Left cardiac atrium (tissue), 4 donors: ENCODE data around the gene CFAP251. TPM values are rescaled to one million over a fixed set of nuclear protein-coding genes. Genes with fewer than 3 reads are reported as not detected.
A peak's percentile ranks its signal among the peaks of the same experiment; 100 is the strongest.
"Not testable (repeated sequence)": the region's sequence is repeated elsewhere in the genome, so short reads cannot be mapped to it uniquely, and the experiment has no call there.

ENCODE experiments used
- ATAC-seq, 2 donors: fragments of 200-7000 bp; cut with Tn5 transposase; one replicate each; pipeline ENCODE4 v1.9.1; 2020; ENCODE audit warnings: mild to moderate bottlenecking in 2 of 2, moderate library complexity in 2 of 2
- DNase-seq: peaks from one replicate; pipeline ENCODE4 v3.0.0-alpha.2; 2020
- intact Hi-C, 2 donors: fragments of 100-400 bp; cut with DNase I; formaldehyde crosslinking; loops; one replicate each; pipeline versions ENCODE4 v1.14.1 to v1.15.1; 2022 to 2023
- long read RNA-seq: library from polyadenylated mRNA; unstranded; transcript quantifications from one replicate; pipeline ENCODE4 v2.0.0, GENCODE V29; 2021
- total RNA-seq, 2 donors: library from RNA; stranded (reverse); fragmentation: NEBNext Ultra II Directional; extraction: Animal tissue kit (Norgen Biotek cat#: 25700); gene quantifications; one replicate each; pipeline ENCODE4 v1.2.1, GENCODE V29; 2021
- donor health status: DM: no; HTN: yes; CAD: no.
- donor health status: DM: no; HTN: yes; CAD: no; lungs with severe emphysema.
- donor health status: DM: yes; HTN: yes; CAD: no.
- donor health status: Dilated cardiomyopathy.

Gene CFAP251
- 1 to 10 TPM in 1 of 2 donors, under 1 TPM in 1; 0.77 to 1.3 TPM for total RNA-seq
- long read RNA-seq, partial matches to known transcripts: 1 of 1 reads
- long read RNA-seq, other reads (novel, unspliced or antisense): 0 of 1 reads

GRCh38 chr12:121917950-121918678, at the start of gene CFAP251:
TSS of gene CFAP251 (plus strand) at chr12:121918592. CDS start at chr12:121921306, 2,714 bp downstream.
- intact Hi-C loops: loop anchor here (5.0 to 10.0 kb wide), 2 partner anchors 114 to 207 kb away; no protein-coding TSS in a partner anchor
- peak; percentile 99 for DNase-seq
- ATAC-seq: peak; percentile 95 to 98

GRCh38 chr12:121869229-121869628, 49.2 kb upstream of the CFAP251 start:
- intact Hi-C loops, ATAC-seq, DNase-seq: not testable (repeated sequence)

- ATAC-seq (no peak), DNase-seq (no peak)
- intact Hi-C loops: no loop called here
Measured at GRCh38 chr12:121871467-121871866, 46.9 kb upstream of the CFAP251 start.

- intact Hi-C loops: no loop called here
- ATAC-seq (peak; percentile 30 to 89), DNase-seq (peak; percentile 55)
Measured at GRCh38 chr12:121872546-121873215, 45.7 kb upstream of the CFAP251 start.

- intact Hi-C loops: no loop called here
- DNase-seq (peak; percentile 35), ATAC-seq (peak; percentile 74)
Measured at GRCh38 chr12:121873216-121873569, 45.2 kb upstream of the CFAP251 start.

- intact Hi-C loops: no loop called here
- DNase-seq (no peak), ATAC-seq (no peak)
Measured at GRCh38 chr12:121874071-121874470, 44.3 kb upstream of the CFAP251 start.

- DNase-seq (no peak), ATAC-seq (no peak)
- intact Hi-C loops: no loop called here
Measured at GRCh38 chr12:121875582-121875981, 42.8 kb upstream of the CFAP251 start.

- ATAC-seq, DNase-seq, intact Hi-C loops: not testable (repeated sequence)
Measured at GRCh38 chr12:121876080-121876447, 42.3 kb upstream of the CFAP251 start.

GRCh38 chr12:121883315-121883660, 35.1 kb upstream of the CFAP251 start:
- DNase-seq (no peak), ATAC-seq (no peak)
- intact Hi-C loops: loop anchor here in 1 of 2 donors (10.0 kb wide), 1 partner anchor 58 kb away; no protein-coding TSS in a partner anchor

GRCh38 chr12:121885129-121885528, 33.3 kb upstream of the CFAP251 start:
- intact Hi-C loops: loop anchor here in 1 of 2 donors (10.0 kb wide), 1 partner anchor 60 kb away; no protein-coding TSS in a partner anchor
- ATAC-seq, DNase-seq: not testable (repeated sequence)

GRCh38 chr12:121888083-121888477, 30.3 kb upstream of the CFAP251 start:
- DNase-seq: no peak
- no peak for ATAC-seq
- intact Hi-C loops: loop anchor here (2.0 to 10.0 kb wide), 2 partner anchors 63 to 93 kb away; no protein-coding TSS in a partner anchor

GRCh38 chr12:121888478-121889273, 29.7 kb upstream of the CFAP251 start, which contains the start of gene PSMD9:
TSS of gene PSMD9 (plus strand) at chr12:121888790. CDS start at chr12:121888857, 67 bp downstream.
- peak; percentile 99 for ATAC-seq
- DNase-seq: peak; percentile 98
- intact Hi-C loops: loop anchor here (2.0 to 10.0 kb wide), 2 partner anchors 64 to 94 kb away; no protein-coding TSS in a partner anchor

GRCh38 chr12:121889274-121889624, 29.1 kb upstream of the CFAP251 start:
- DNase-seq (no peak), ATAC-seq (no peak)
- intact Hi-C loops: loop anchor here (2.0 to 10.0 kb wide), 2 partner anchors 64 to 94 kb away; no protein-coding TSS in a partner anchor

GRCh38 chr12:121889661-121890060, 28.7 kb upstream of the CFAP251 start:
- not testable (repeated sequence) for ATAC-seq, DNase-seq
- intact Hi-C loops: loop anchor here (2.0 to 10.0 kb wide), 2 partner anchors 65 to 95 kb away; no protein-coding TSS in a partner anchor

GRCh38 chr12:121892673-121893561, 25.5 kb upstream of the CFAP251 start:
- intact Hi-C loops: no loop called here

GRCh38 chr12:121893961-121894460, 24.4 kb upstream of the CFAP251 start:
- intact Hi-C loops: no loop called here
- DNase-seq (no peak), ATAC-seq (peak in 1 of 2 donors; percentile 56)

More at GRCh38 chr12:121892673-121893561, 25.5 kb upstream of the CFAP251 start:
- DNase-seq (no peak), ATAC-seq (no peak)

- intact Hi-C loops: no loop called here
- DNase-seq (no peak), ATAC-seq (peak in 1 of 2 donors; percentile 53)
Measured at GRCh38 chr12:121894633-121895032, 23.8 kb upstream of the CFAP251 start.

GRCh38 chr12:121898287-121898686, 20.1 kb upstream of the CFAP251 start:
- ATAC-seq: no peak

More at GRCh38 chr12:121898287-121898686, 20.1 kb upstream of the CFAP251 start:
- intact Hi-C loops: no loop called here
- DNase-seq: no peak
